Nephron progenitor cell (in vitro differentiated cells): ENCODE results near the gene TECTA.

Experiments
- DNase-seq: peaks from one replicate; pipeline ENCODE4 v3.0.0; 2021
- H3K27ac Mint-ChIP-seq: 2 replicates; pipeline ENCODE4 v1.8.0; 2021; ENCODE audit warnings: mild to moderate bottlenecking, moderate library complexity, mixed read lengths
- H3K27me3 Mint-ChIP-seq: 2 replicates; pipeline ENCODE4 v1.8.0; 2021; ENCODE audit warnings: mild to moderate bottlenecking, low read depth, mixed read lengths; ENCODE audit not compliant: poor library complexity
- H3K36me3 Mint-ChIP-seq: 2 replicates; pipeline ENCODE4 v1.8.0; 2021; ENCODE audit warnings: low read depth, mixed read lengths
- H3K4me1 Mint-ChIP-seq: 2 replicates; pipeline ENCODE4 v1.8.0; 2021; ENCODE audit warnings: mixed read lengths
- H3K4me3 Mint-ChIP-seq: 2 replicates; pipeline ENCODE4 v1.8.0; 2021; ENCODE audit warnings: mild to moderate bottlenecking, moderate library complexity, mixed read lengths
- H3K9me3 Mint-ChIP-seq: 2 replicates; pipeline ENCODE4 v1.8.0; 2021; ENCODE audit warnings: mild to moderate bottlenecking, moderate library complexity, mixed read lengths
- CTCF ChIP-seq: fragments of 200-600 bp; sonication (generic); IDR thresholded peaks from 2 replicates; pipeline ENCODE4 v1.5.0; 2021; ENCODE audit warnings: antibody characterized with exemption

Gene TECTA

DNA sequence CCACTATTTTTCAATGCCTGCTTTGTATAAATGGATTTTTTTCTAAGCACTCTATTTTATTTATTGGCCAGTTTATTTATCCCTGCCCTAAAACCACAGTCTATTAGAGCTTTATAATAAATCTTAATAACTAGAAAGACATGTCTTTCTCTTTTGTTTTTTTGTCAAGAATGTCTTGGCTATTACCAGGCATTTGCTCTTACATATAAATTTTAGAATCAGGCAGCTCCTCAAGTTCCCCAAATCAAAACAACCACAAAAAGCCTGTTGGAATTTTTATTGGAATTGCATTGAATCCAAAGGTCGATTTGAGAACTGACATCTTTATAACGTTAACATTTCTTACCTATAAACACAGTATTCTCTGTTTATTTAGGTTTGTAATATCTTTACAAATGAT, 105.8 kb downstream of the TECTA start:
- Mint-ChIP-seq H3K4me1 (no peaks in the 10 kb centered on the region), H3K9me3 (no peaks in the 10 kb centered on the region), H3K4me3 (no peak overlapping the region), H3K36me3 (no peaks in the 10 kb centered on the region), H3K27me3 (peaks cover 3% of the 10 kb centered on the region), H3K27ac (no peak overlapping the region)
- DNase-seq: no peak
- TF ChIP-seq CTCF: no peak

DNA sequence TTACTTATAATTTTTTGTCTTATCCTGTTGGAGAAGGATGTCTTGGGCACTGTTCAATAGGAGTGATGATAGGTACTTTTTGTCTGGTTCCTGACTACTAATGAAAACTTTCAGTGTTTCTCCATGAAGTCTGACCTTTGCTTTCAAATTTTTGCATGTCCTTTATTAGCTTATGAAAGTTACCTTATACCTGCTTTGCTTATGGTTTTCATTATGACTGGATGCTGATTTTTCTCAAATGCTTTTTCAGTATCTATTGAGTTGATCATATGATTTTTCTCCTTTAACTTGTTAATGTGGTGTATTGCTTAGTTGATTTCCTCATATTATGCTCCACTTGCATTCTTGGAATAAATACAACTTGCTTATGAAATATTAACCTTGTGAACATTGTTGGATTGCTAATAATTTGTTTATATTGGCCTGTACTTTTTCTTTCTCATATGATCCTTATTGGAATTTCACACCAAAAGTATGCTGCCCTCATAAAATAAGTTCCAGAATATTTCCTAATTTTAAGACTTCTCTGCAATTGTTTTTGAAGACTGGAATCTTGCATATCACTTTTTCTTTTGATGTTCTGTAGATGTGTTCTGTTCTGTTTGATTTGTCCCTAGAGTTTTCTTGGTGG, 106.6 kb downstream of the TECTA start:
- Mint-ChIP-seq H3K9me3 (no peaks in the 10 kb centered on the region), H3K27me3 (no peaks in the 10 kb centered on the region), H3K36me3 (no peaks in the 10 kb centered on the region), H3K4me1 (no peaks in the 10 kb centered on the region), H3K27ac (no peak overlapping the region), H3K4me3 (no peak overlapping the region)
- no peak for DNase-seq
- TF ChIP-seq CTCF: no peak

DNA sequence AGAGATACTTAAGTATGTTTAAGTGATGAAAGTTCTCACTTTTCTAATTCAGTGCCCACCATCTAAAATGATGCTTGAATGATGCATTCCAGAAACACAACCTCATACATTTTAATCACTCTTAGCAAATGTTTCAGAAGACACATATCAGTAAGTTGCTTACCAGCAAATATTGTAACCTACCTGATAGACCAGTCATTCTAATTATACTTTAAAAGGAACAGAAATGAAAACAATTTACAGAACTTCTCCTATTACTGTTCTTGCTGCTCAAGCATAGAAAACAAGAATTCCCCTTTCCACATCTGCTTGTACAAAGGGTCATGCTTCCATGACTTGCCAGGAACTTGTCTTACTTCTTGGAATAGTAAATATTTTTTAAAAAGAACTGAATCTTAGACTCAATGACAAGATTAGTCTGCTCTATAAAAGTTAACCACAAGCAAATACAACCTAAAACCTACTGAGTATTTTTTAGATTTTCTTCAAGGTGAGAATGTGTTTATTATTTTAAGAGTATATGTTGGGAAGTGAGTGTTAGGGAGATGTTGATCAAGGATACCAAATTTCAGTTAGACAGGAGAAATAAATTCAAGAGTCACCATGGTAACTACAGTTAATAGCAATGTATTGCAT, 109.5 kb downstream of the TECTA start:
- no peaks in the 10 kb centered on the region for H3K36me3 Mint-ChIP-seq
- no peak for DNase-seq
- TF ChIP-seq CTCF: no peak

DNA sequence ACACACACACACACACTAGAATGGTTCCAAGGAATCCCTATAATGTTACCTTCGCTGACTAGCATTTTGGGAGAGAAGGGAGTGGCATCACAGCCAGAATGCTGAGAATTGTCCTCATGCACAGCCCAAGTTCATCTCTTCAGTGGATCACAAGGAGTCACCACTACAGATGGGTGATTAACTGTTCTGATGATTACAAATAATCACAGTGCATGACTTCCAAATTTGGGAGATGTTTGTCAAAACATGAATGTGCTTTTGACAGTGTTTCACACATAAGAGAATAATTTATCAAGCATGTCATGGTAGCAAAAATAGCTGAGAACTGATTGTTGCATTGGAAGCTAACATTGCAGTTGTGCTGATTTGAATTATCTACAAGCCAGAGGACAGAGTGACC, 110.6 kb downstream of the TECTA start:
- no peak for DNase-seq
- TF ChIP-seq CTCF: no peak
- H3K9me3 Mint-ChIP-seq: no peaks in the 10 kb centered on the region
- no peak overlapping the region for H3K27ac Mint-ChIP-seq
- H3K4me1 Mint-ChIP-seq: no peaks in the 10 kb centered on the region
- no peaks in the 10 kb centered on the region for H3K36me3 Mint-ChIP-seq
- H3K4me3 Mint-ChIP-seq: no peak overlapping the region
- peaks cover 4% of the 10 kb centered on the region for H3K27me3 Mint-ChIP-seq

More for the DNA sequence above, 109.5 kb downstream of the TECTA start:
- Mint-ChIP-seq H3K9me3 (no peaks in the 10 kb centered on the region), H3K27me3 (peaks cover 4% of the 10 kb centered on the region), H3K4me3 (no peak overlapping the region), H3K27ac (no peak overlapping the region), H3K4me1 (no peaks in the 10 kb centered on the region)

- H3K27me3 Mint-ChIP-seq: peaks cover 4% of the 10 kb centered on the region
- H3K4me1 Mint-ChIP-seq: no peaks in the 10 kb centered on the region
- no peak for TF ChIP-seq CTCF
- H3K36me3 Mint-ChIP-seq: no peaks in the 10 kb centered on the region
- no peak overlapping the region for H3K4me3 Mint-ChIP-seq
- H3K27ac Mint-ChIP-seq: no peak overlapping the region
- DNase-seq: no peak
- H3K9me3 Mint-ChIP-seq: no peaks in the 10 kb centered on the region
Observed at GRCh38 chr11:121212536-121213361, 111.7 kb downstream of the TECTA start.
